HG02678 (cell line): Measurements from ENCODE around the gene RFX2.
"Not testable (repeated sequence)": the region's sequence is repeated elsewhere in the genome, so short reads cannot be mapped to it uniquely, and the experiment has no call there.

ENCODE experiments used
- ATAC-seq: cut with Tn5 transposase; IDR thresholded peaks from one replicate; pipeline ENCODE4 v1.9.1; 2021; ENCODE audit warnings: mild to moderate bottlenecking, moderate library complexity; ENCODE audit not compliant: unreplicated experiment

Gene RFX2

DNA sequence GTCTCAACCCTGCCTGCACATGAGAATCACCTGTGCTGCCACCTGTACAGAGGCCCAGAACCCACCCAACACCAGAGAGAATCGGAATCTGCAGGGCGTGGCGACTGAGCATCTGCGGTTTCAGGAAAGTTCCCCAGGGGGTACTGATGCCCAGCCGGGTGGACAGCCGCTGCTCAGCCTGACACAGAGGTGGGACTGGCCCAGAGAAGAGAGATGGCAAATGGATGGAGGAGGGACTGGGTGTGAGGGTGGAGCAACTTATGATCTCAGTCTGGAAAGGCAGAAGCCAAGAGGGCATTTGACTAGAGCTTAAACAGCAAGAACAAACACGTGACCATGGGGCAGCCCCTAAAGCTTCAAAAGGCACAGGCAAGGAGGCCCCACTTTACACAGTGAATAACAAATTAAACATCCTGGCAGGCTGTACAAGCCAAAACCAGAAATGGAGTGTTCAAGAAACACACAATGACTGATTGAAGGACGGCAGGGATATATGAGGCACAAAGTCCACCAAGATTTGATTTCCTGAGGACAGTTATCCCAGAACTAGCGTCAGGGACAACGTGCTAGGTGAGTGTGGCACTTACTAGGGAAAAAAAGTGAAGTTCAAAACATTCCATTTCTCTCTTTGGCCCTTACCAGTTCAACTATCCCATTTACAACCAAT, 135.4 kb downstream of the RFX2 start:
- ATAC-seq = no peak

DNA sequence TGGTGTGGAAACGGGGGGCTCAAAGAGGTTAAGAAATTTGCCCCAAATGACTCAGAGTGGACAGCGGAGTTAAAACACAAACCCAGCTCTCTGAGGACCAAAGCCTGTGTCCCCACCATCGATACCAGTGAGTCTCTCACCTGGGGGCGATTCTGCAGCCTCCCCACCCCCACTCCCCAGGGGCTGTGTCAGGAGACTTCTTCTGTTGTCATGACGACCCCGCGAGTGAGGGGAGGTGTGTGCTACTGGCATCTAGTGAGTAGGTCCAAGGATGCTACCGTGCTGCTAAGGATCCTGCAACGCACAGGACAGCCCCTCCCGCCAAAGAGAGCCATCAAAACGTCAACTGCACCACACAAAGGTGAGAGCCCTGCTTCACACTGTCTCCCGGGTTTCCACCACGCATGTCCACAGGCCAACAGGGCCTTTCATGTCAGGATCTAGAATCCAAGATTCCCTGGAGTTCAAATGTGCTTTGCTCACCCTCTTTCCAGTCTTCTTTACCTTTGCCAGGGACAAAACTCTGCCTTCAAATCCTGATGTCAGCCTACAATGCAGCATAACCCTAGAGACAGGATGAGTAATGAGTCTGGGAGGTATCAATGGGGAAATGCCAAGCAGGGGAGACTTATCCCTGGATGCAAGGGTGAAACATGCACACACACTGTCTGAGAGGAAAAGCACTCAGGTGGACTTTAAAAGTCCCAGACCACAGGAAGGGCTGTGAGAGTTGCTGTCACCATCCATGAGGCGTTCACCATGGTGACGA, 136.2 kb downstream of the RFX2 start:
- ATAC-seq = no peak

DNA sequence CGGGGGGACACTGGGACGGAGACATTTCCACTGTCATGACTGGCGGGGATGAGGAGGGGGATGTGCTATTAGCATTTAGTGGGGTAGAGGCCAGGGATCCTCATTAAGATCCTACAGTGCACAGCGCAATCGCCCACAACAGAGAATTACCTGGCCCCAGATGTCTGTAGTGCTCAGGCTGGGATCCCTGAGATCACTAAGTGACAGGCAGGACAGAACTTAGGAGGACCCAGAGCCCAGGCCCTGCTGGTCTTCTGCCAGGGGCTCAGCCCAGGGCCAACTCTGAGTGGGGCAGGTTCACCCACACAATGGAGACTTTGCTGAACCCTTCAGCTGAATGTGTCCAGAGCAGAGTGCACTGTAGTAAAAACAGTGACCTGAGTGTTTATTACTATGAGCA, 136.9 kb downstream of the RFX2 start:
- no peak for ATAC-seq

DNA sequence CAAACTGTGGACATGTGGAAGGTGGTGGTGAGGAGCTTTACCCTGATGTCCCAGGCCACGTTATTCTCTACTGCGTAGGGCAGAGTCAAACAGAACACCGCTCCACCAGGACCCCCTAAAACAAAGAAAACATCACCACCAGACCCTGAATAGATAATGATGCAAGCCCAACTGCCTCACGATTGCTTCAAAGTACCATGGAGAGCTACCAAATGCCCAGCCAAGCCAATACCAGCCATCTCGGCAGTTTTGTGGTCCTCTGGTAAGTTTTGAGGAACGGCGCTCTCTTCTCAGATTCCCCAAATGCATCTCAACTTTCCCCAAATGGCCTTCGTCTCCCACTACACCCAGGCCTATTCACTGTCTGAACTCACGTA, 138.0 kb downstream of the RFX2 start:
- ATAC-seq = no peak

- ATAC-seq = no peak
Observed at GRCh38 chr19:5971714-5972354, 138.5 kb downstream of the RFX2 start.

GRCh38 chr19:5969476-5969875, 140.8 kb downstream of the RFX2 start:
- ATAC-seq = no peak

DNA sequence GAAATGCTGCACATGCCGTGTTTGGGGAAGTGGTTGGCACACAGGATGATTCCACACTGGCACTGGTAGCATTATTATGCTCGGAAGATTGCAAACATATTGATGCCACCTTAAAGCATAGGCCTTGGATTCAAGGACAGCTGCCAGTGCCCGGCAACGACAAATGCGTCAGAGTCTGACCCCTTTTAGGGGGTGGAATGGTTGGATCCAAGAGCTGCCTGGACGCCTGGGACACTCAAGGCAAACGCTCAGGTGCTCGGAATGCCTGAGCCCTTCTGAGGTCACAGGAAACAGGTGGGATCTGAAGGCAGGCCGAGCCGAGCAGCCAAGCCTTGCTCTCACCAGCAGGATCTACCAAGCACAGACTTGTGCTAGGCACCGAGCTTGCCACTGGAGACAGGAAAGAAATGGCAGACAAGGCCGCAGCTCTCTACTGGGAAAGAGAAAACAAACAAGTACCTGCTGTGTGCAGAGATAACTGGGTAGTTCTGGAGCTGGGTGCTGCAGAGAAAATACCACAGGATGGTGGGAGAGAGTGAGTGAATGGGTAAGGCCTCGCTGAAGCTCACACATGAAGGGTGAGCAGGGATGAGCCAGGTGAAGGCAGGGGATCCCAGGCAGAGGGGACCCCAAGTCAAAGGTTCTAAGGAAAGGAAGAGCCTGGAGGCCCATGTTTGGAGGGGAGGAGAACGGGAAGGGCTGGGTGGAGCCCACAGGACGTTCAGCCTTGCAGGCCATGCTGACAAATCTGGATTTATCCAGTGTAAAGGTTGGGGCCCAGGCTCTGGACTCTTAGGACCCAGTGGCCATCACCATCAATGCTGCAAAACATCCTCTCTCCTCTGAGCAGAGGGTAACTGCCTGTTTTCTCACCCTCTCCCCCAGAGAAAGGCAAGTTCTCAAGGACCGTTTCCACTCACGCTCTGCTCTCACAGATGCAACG, 141.6 kb downstream of the RFX2 start:
- ATAC-seq = no peak

GRCh38 chr19:5967994-5968430, 142.3 kb downstream of the RFX2 start:
- no peak for ATAC-seq

GRCh38 chr19:5967571-5967970, 142.7 kb downstream of the RFX2 start:
- no peak for ATAC-seq

DNA sequence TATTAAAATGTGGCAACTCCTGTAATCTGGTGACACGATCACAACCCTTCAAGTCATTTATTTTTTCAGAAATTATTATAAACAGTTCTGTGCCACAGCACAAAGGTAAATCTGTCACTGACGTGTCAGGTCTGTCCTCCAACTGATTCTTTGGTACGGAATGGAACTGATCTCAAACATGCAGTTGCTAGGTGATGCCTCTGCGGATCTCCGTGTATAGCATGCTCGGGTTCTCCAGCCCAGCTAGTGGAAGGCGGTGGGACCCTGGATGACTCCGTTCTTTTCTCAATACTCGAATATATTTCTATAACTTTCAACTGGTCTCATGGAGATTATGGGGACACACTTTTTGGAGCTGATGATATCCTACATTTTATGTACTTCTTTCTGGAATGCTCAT, 143.4 kb downstream of the RFX2 start:
- ATAC-seq = no peak

DNA sequence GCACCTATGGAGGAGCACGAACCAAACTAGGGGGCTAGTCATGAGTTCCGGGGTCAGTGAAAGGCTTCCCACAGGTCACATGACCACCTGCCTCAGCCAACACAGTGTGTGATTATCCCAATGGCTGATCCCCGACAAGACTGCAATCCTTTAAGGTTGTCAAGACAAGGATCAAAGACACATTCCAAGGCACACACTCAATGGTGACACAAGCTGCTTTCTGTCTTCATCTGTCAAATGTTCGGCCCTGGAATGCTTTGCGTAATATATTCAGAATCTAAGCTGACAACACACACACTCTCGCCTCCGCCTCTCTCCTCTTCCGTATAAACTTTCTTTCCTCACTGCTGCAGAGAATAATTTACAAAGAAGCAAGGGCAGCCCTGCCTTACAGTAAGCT, 144.1 kb downstream of the RFX2 start:
- no peak for ATAC-seq

- ATAC-seq = no peak
Observed at GRCh38 chr19:5964816-5965565, 145.3 kb downstream of the RFX2 start.

DNA sequence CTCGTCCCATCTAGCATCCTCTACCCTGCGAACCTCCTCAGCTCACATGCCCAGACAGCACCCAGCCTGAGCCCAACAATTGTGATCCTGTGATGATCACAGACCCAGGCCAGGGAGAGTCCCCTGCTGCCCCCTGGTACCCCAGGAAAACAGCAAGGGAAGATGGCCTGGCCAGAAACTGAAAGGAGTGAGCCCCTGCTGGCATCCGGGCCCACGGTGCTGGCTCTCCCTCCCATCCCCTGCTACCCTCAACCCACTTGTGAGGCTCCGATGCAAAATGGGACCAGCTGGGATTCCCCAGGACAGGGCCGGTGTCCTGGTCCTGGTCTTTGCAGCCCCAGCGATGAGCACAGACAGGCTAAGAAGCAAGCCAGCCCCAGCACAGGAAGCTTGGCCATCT, 146.4 kb downstream of the RFX2 start:
- ATAC-seq = no peak

DNA sequence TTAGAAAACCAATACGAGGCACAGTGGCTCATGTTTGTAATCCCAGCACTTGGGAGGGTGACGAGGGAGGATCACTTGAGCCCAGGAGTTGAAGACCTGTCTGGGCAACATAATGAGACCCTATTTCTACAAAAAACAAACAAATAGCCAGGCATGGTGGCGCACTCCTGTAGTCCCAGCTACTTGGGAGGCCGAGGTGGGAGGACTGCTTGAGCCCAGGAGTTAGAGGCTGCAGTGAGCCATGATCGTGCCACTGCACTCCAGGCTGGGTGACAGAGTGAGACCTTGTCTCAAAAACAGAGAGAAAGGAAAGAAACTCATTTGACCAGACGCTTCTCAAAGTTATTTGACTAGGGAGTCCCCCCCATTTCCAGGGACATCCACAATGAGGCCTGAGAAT, 147.0 kb downstream of the RFX2 start:
- not testable (repeated sequence) for ATAC-seq

GRCh38 chr19:5961969-5962945, 148.0 kb downstream of the RFX2 start:
- no peak for ATAC-seq

GRCh38 chr19:5961641-5961968, 148.7 kb downstream of the RFX2 start:
- ATAC-seq = not testable (repeated sequence)

DNA sequence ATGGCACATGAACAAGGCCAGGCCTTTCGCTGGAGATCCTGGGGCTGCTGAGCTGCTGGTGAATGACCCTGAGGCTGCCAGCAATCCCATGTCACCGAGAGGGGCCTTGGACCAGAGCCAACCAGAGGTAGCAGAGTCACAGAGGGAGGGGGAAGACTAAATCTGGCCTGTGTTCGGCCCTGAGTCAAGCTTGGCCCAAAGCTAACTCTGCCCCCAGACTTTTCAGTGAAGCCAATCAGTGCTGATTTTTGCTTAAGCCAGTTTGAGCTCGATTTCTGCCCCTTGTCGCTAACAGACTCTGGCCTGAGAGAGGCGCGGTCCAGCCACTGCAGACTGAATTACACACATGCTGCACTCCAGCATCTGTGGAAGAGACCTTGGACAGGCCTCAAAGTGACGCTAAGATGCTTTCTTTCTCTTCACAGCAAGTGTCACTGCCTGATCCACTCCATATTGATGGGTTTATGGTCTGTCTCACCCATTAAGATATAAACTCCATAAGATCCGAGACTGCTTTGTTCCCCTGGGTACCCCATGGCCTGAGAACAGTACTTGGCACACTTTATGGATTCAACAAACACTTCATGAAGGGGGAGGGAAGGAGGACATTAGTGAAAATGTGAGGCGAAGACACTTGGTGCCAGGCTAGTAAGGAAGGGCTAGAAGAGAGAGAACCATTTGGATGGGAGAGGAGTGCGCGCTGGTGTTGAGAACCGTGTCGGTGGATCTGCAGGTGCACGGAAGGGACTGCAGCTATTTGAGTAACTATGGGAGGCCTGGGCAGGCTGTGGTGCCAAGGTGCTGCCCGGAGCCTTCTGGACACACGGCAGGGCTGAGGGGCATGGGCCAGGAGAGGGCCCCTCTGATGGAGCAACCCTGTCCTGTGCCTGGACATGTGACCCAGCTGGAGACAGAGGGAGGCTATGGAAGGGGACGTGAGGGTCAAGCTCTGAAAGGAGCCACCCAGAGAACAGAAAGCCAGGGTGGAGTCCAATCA, 150.0 kb downstream of the RFX2 start:
- no peak for ATAC-seq
